Parathyroid adenoma (tissue), 2 donors: ENCODE data around the gene DPYD.

Experiments used
- H2AFZ ChIP-seq: fragments of 300-600 bp; sonication (generic); one replicate; pipeline ENCODE4 v1.7.0; 2017; ENCODE audit warnings: antibody characterized with exemption, mild to moderate bottlenecking
- H3K27ac ChIP-seq: fragments of 300-600 bp; sonication (generic); one replicate; pipeline ENCODE4 v1.7.0; 2017
- H3K27me3 ChIP-seq: fragments of 300-600 bp; sonication (generic); one replicate; pipeline ENCODE4 v1.7.0; 2017; ENCODE audit warnings: low read length; ENCODE audit not compliant: control insufficient read depth, insufficient read depth
- H3K36me3 ChIP-seq: fragments of 300-600 bp; sonication (generic); one replicate; pipeline ENCODE4 v1.7.0; 2017; ENCODE audit warnings: low read length; ENCODE audit not compliant: control insufficient read depth, insufficient read depth
- H3K4me1 ChIP-seq: fragments of 300-600 bp; sonication (generic); one replicate; pipeline ENCODE4 v1.7.0; 2017; ENCODE audit warnings: control low read depth
- H3K4me2 ChIP-seq: fragments of 300-600 bp; sonication (generic); one replicate; pipeline ENCODE4 v1.7.0; 2017; ENCODE audit warnings: low read length
- H3K4me3 ChIP-seq: fragments of 300-600 bp; sonication (generic); one replicate; pipeline ENCODE4 v1.7.0; 2017; ENCODE audit warnings: low read depth, low read length
- H3K79me2 ChIP-seq: fragments of 300-600 bp; sonication (generic); one replicate; pipeline ENCODE4 v1.7.0; 2017; ENCODE audit warnings: control low read depth
- H3K9ac ChIP-seq: fragments of 300-600 bp; sonication (generic); one replicate; pipeline ENCODE4 v1.7.0; 2017; ENCODE audit warnings: mild to moderate bottlenecking
- H3K9me3 ChIP-seq: fragments of 300-600 bp; sonication (generic); one replicate; pipeline ENCODE4 v1.7.0; 2017; ENCODE audit warnings: low read length; ENCODE audit not compliant: control insufficient read depth
- CTCF ChIP-seq: fragments of 300-600 bp; sonication (generic); IDR thresholded peaks from one replicate; pipeline ENCODE4 v1.7.0; 2017; ENCODE audit warnings: antibody characterized with exemption, mild to moderate bottlenecking
- donor health status: primary hyperparathyroidism.

Gene DPYD

GRCh38 chr1:97814121-97814520, 106.7 kb downstream of the DPYD start:
- Histone ChIP-seq H3K79me2 (no peaks in the 10 kb centered on the region), H3K27me3 (no peaks in the 10 kb centered on the region), H3K9ac (no peak overlapping the region), H3K4me3 (no peak overlapping the region), H2AFZ (no peak overlapping the region), H3K9me3 (no peaks in the 10 kb centered on the region), H3K4me1 (no peaks in the 10 kb centered on the region), H3K36me3 (no peaks in the 10 kb centered on the region), H3K4me2 (no peak overlapping the region), H3K27ac (no peak overlapping the region)
- no peak for TF ChIP-seq CTCF

- Histone ChIP-seq H2AFZ (no peak overlapping the region), H3K4me3 (no peak overlapping the region), H3K27ac (no peak overlapping the region), H3K4me2 (no peak overlapping the region), H3K27me3 (no peaks in the 10 kb centered on the region), H3K9me3 (no peaks in the 10 kb centered on the region), H3K4me1 (no peaks in the 10 kb centered on the region), H3K36me3 (no peaks in the 10 kb centered on the region), H3K79me2 (no peaks in the 10 kb centered on the region), H3K9ac (no peak overlapping the region)
- TF ChIP-seq CTCF: no peak
These were observed 108.8 kb downstream of the DPYD start for GRCh38 chr1:97812076-97812475.

GRCh38 chr1:97806996-97807520, 113.8 kb downstream of the DPYD start:
- H3K4me2 ChIP-seq: no peak overlapping the region
- no peak overlapping the region for H2AFZ ChIP-seq
- no peaks in the 10 kb centered on the region for H3K79me2 ChIP-seq
- no peak for TF ChIP-seq CTCF
- no peak overlapping the region for H3K27ac ChIP-seq
- H3K36me3 ChIP-seq: no peaks in the 10 kb centered on the region
- H3K27me3 ChIP-seq: no peaks in the 10 kb centered on the region
- no peak overlapping the region for H3K9ac ChIP-seq
- H3K4me1 ChIP-seq: no peaks in the 10 kb centered on the region
- H3K4me3 ChIP-seq: no peak overlapping the region
- no peaks in the 10 kb centered on the region for H3K9me3 ChIP-seq

GRCh38 chr1:97806326-97806725, 114.5 kb downstream of the DPYD start:
- Histone ChIP-seq H3K9me3 (no peaks in the 10 kb centered on the region), H3K9ac (no peak overlapping the region), H3K4me2 (no peak overlapping the region), H3K4me1 (no peaks in the 10 kb centered on the region), H3K27me3 (no peaks in the 10 kb centered on the region), H2AFZ (no peak overlapping the region), H3K27ac (no peak overlapping the region), H3K36me3 (no peaks in the 10 kb centered on the region), H3K79me2 (no peaks in the 10 kb centered on the region), H3K4me3 (no peak overlapping the region)
- no peak for TF ChIP-seq CTCF

GRCh38 chr1:97805093-97805492, 115.7 kb downstream of the DPYD start:
- H3K4me1 ChIP-seq: no peaks in the 10 kb centered on the region
- H3K27me3 ChIP-seq: no peaks in the 10 kb centered on the region
- H3K27ac ChIP-seq: no peak overlapping the region
- H3K36me3 ChIP-seq: no peaks in the 10 kb centered on the region
- H3K9me3 ChIP-seq: no peaks in the 10 kb centered on the region
- H3K79me2 ChIP-seq: no peaks in the 10 kb centered on the region
- TF ChIP-seq CTCF: no peak
- no peak overlapping the region for H3K9ac ChIP-seq
- H3K4me3 ChIP-seq: no peak overlapping the region
- no peak overlapping the region for H3K4me2 ChIP-seq
- H2AFZ ChIP-seq: no peak overlapping the region
